ENCODE measurements around the gene STARD7.

DNA sequence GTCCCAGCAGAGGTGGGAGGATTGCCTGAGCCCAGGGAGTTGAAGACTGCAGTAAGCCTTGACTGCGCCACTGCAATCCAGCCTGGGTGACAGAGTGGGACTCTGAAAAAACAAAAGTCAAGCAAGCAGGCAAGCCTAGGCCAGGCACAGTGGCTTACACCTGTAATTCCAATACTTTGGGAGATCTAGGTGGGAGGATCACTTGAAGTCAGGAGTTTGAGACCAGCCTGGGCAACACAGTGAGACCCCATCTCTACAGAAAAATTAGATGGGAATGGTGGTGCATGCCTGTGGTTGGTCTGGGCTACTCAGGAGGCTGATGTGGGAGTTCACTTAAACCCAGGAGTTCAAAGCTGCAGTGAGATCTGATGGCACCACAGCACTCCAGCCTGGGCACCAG, 28.6 kb downstream of the STARD7 start:
- no peak for TF ChIP-seq POLR2A (IDR thresholded peaks at IDR 0.05)
- TF ChIP-seq, protein P1, sequence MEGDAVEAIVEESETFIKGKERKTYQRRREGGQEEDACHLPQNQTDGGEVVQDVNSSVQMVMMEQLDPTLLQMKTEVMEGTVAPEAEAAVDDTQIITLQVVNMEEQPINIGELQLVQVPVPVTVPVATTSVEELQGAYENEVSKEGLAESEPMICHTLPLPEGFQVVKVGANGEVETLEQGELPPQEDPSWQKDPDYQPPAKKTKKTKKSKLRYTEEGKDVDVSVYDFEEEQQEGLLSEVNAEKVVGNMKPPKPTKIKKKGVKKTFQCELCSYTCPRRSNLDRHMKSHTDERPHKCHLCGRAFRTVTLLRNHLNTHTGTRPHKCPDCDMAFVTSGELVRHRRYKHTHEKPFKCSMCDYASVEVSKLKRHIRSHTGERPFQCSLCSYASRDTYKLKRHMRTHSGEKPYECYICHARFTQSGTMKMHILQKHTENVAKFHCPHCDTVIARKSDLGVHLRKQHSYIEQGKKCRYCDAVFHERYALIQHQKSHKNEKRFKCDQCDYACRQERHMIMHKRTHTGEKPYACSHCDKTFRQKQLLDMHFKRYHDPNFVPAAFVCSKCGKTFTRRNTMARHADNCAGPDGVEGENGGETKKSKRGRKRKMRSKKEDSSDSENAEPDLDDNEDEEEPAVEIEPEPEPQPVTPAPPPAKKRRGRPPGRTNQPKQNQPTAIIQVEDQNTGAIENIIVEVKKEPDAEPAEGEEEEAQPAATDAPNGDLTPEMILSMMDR (IDR thresholded peaks at IDR 0.05) = no peak

All from right lobe of liver (tissue), 4 donors.